HG02610 (cell line): ENCODE data around the gene TOR1AIP2.
A peak's percentile ranks its signal among the peaks of the same experiment; 100 is the strongest.

ENCODE experiments used
- ATAC-seq: cut with Tn5 transposase; IDR thresholded peaks from one replicate; pipeline ENCODE4 v1.9.1; 2021; ENCODE audit warnings: mild to moderate bottlenecking, moderate library complexity; ENCODE audit not compliant: unreplicated experiment

Gene TOR1AIP2

DNA sequence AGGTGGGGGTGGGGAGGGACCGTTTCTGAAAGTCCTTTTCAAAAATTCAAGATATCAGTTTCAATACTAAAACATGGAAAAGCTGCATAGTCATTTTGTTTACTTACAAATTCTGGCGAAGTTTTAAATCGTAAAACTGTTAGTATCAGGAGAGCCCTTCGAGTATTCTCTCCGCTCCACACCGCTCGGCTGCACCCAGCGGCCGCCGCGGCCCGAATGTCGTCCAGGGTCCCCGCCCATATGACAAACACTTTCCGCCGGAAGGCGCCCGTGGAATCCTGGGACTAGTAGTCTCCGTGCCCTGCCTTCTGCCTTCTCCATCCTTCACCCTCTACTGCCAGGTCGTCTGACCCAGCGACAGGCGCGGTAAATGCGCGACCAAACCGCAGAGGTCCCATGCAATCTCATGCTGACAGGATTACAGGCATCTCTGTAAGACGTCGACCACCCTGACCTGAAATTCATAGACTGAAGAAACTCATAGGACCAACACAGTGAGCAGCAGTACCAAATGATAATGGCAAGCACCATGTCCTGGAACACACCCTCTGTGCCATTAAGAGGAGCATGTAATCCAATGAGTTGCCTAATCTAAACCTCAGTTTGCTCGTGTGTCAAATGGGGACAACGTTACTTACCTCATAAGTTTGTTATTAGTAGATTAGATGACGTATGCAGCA lies at the start of gene TOR1AIP2:
TSS of gene TOR1AIP2 (minus strand) at position 218 of the 680 bp plus-strand sequence. CDS start 25,138 bp downstream, outside the sequence.
- peak; percentile 74 for ATAC-seq

DNA sequence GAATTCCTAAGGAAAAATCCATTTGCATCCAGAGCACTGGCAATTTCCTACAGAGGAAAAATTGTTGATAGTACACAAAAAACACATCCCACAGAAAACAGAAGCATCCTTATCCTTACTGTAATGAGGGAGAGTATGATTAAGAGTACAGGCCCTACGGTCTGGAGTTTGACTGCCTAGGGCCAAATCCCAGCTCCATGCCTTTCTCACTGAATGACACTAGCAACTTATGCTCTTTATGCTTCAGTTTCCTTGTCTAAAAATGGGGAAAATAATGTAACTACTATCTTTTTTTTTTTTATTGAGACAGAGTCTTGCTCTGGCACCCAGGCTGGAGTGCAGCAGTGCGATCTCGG lies 49.2 kb upstream of the TOR1AIP2 start:
- no peak for ATAC-seq

DNA sequence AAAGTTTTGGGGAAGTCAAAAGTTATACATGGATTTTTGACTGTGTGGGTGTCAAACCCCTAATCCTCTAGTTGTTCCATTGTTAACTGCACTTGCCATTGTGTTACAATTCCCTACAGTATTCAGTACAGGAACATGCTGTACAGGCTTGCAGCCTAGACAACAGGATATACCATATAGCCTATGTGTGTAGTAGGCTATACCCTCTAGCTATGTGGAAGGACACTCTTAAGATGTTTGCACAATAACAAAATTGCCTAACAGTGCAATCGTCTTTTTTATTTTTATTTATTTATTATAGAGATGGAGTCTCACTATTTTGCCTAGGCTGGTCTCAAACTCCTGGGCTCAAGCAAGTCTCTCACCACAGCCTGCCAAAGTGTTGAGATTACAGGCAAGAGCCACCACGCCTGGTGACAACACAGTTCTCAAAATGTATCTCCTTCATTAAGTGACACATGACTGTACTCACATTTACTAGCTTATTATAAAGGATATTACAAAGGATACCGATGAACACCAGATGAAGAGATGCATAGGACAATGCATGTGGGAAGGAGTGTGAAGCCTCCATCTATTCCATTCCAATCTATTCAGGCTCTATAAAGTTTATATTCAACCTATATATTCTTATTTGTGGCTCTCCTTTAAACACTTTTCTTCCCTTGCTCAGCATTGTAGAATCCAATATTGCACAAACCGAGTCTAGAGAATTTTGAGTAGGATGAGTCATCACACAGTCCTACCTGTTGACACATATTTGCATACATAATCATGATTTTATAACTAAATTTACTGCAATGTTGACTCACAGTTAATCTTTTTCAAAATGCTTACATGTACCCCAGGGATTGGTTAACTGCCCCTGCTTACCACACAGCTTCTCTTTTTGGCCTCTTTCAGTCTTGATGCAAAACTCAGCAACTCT lies 48.6 kb upstream of the TOR1AIP2 start:
- ATAC-seq, result no peak

DNA sequence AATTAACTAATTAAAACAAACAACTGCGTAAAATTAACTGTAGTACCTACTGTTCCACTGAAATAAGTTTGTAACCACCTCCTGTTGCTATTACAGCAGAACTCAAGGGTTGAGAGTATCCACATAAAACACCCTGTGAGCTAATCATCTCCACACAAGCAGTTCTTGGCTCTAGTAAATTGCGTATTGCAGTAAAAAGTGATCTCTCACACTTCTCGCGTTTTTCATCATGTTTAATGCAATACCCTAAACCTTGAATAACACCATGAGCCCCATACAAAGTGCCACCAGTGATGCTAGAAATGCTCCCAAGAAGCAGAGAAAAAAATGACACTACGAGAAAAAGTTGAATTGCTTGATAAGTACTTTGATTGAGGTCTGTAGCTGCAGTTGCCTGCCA lies 47.7 kb upstream of the TOR1AIP2 start:
- ATAC-seq, result no peak

DNA sequence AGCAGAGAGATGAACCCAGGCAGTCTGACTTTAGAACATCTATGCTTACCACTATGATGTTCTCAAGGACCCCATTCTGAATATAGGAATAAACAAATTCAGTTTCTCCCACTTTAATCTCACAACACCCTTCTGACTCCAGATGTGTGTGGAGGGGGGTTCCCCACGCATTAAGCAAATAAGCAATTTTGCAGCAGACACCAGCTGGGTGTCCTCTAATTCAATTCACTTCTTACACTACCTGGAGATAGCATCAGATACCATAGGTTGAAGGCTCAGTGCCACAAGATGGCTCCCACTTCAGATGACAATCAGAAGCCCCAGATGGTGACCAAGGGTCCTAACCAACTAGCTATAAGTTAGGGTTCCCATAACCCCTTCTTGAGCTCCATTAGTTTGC lies 46.7 kb upstream of the TOR1AIP2 start:
- no peak for ATAC-seq

DNA sequence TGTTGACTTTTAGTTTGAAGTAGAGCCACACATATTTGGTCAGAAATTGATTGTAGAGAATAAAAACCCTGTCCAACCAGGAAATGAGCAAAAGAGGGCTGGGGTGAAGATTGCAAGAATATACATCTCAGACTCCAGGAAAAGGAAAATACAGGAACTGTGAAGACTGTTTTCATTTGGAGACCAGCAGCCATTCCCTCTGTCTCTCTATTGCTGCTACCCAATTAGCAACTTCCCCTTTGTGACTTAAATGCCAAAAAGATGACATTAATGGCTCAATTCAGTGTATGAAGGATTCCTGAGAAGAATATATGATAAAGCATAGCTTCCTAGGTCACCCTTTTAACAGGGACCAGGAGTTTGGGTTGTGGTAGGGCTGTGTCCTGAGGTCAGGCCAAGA lies 45.4 kb upstream of the TOR1AIP2 start:
- ATAC-seq, result no peak

DNA sequence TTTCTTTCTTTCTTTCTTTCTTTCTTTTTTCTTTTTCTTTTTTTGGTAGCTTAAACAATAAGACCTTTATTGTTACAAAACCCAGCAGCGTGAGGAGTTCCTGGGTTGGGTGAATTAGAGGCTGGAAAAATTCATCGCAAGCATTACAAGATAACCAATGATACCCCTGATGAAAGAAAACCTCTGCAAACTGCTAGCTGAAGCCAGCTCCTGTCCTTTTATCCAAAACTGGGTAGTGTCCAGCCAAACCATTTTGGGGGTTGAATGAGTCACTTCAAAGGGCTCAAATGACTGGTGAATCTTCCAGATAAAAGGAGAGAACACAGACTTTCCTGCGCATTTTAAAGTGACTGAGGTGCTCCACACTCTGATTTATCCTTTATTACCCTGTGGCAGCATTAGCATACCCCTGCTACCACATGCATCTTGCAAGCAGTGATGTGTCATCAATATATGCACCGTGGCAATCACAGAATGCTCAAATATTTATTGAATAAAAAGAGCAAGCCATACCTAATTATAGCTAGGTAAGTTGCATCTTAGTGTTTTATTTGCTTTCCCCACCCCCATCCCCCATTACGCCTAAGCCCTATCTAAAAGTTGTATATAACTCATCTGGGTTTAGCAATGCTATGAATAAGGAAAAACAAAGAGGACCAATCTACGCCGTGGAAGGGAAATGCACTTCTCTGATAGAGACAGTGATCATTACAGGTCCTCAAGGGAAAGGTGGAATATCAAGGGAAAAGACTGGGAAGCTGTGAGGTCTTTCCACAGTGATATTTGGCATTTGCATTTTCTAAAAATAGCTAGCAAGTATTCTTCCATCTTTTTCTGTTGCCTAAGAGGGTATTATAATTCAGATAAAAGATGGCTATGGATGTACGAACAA lies 44.6 kb upstream of the TOR1AIP2 start:
- no peak for ATAC-seq

DNA sequence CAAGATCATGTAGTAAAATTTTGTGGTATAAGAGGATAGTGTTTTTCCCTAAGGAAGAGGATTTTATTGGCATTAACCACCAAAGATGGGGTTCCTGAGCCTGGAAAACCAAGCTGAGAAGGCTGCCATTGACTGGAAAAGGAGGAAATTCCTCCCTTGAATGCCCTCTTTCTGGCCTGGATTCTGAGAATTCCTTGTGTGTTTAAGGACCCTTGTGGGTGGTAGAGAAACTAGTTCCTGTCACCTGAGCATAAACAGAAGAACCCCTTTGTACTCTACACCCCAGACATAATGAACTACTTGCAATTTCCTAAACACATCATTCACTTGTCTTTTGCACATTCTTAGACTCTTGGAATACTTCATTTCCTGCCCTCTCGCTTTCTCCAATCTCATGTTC lies 43.9 kb upstream of the TOR1AIP2 start:
- ATAC-seq, result no peak

DNA sequence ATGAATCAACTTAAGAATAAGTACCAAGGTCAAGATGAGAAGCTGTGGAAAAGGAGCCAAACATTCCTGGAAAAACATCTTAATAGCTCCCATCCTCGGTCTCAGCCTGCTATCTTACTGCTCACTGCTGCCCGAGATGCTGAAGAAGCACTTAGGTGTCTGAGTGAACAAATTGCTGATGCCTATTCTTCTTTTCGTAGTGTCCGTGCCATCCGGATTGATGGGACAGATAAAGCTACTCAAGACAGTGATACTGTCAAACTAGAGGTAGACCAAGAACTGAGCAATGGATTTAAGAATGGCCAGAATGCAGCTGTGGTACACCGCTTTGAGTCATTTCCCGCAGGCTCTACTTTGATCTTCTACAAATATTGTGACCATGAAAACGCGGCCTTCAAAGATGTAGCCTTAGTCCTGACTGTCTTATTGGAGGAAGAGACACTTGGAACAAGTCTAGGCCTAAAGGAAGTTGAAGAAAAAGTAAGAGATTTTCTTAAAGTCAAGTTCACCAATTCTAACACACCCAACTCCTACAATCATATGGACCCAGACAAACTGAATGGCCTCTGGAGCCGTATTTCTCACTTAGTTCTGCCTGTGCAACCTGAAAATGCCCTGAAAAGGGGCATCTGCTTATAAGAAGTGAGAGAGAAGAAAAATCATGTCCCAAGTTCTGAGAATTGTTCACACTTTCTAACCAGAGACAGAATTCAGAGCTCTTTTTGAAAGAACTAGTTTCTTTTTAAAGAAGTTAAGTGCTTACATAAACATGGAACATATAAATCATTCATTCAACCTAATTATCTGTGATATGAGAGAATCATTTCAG lies 40.2 kb upstream of the TOR1AIP2 start:
- no peak for ATAC-seq

DNA sequence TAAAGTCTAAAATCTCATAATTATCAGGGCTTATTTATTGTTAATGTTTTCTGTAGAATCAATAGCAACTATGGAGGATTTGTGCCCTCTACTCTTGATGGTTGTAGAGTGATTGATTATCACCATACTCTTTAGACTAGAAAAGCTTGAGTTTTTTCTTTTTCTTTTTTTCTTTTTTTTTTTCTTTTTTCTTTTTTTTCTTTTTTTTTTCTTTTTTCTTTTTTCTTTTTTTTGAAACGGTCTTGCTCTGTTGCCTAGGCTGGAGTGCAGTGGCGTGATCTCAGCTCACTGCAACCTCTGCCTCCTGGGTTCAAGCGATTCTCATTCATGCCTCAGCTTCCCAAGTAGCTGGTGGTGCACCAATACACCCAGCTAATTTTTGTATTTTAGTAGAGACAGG lies 34.2 kb upstream of the TOR1AIP2 start:
- no peak for ATAC-seq

DNA sequence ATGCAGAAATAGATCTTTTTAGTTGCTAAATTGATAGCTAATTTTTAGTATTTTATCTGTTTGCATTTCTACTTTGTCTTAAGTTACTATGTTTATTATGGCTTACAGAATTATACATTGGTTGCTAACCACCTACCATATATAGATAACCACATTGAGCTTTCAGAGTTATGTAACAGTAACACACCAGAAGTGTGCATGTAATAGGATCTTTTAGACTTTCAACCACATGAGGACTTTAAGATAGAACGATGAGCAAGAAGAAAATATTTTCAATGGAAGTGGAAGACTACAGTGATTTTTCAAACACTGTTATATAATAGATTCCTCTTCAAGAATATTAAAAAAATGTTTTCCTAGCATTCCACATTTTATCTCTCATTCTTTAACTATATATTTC lies 33.3 kb upstream of the TOR1AIP2 start:
- ATAC-seq, result no peak

DNA sequence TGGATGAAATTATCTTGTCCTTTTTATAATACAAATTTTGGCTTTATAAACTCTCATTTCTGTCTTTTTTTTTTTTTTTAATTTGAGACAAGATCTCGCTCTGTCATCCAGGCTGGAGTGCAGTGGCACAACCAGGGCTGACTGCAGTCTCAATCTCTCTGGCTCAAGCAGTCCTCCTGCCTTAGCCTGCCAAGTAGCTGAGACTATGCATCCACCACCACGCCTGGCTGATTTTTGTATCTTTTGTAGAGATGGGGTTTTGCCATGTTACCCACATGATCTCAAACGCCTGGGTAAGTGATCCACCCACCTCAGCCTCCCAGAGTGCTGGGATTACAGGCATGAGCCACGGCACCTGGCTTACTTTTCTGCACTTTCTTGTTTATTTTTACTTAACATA lies 12.0 kb upstream of the TOR1AIP2 start:
- no peak for ATAC-seq

DNA sequence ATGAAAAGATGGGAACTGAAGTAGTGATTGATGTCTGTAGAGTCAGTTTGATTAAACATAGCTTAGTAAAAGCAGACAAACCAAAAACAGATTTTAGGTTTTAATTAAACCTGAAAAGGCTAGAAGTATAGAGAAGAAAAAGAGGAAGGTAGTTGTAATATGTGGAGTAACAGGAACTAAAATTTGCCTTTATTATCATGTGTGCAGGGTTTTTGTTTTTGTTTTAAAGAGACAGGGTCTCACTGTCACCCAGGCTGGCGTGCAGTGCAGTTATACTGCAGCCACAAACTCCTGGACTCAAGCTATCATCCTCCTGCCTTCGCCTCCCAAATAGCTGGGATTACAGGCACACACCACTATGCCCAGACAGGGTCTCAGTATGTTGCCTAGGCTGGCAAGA lies 10.5 kb upstream of the TOR1AIP2 start:
- ATAC-seq, result no peak

DNA sequence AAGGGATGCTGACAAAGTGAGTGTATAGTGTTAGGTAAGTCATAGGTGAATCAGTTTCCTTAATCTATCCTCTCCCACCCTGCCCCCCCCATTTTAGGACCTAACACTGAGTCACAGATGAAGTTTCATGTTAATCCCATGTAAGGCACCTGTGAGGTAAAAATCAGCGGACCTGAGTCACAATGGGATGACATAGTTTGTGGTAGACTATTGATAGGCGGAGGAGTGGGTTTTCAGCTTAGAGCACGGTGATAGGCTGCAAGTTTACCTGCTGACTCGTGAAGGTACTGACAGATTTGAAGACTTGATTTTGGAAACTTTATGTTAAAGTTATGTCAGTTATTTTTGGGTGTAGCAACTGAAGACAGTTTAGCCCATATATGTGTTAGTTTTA lies 6.1 kb upstream of the TOR1AIP2 start:
- peak; percentile 32 for ATAC-seq

DNA sequence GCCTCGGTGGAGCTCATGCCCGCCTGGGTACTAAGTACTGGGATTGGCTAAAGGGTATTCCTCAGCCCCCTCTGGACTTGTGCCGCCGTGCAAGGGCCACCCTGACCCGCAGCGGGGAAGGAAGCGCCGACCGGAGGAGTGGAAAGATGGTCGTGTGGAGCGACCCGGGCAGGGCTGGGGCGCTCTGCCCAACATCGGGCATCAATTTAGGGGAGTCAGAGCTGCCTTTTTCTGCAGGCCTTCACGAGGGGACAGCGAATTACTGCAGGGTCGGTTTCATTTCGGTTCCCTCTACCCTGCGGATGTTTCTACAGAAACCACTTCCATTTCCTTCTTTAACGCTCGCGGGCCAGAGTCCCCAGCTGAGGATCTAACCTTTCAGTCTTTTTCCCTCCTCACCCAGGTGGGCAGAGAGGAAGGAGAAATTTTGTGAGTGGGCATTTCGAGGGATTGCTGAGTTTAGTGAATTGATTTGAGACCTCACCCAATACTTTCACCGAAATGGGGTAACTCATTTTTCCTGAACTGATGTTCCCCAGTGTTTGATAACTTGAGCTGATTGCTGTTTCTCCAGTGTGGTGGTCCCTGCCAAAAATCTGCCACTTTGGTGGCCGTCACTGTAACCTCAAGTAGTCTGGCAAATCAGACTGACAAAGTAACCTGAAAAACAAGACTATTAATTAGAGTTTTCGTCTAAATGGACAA lies 5.6 kb upstream of the TOR1AIP2 start:
- ATAC-seq, result no peak

DNA sequence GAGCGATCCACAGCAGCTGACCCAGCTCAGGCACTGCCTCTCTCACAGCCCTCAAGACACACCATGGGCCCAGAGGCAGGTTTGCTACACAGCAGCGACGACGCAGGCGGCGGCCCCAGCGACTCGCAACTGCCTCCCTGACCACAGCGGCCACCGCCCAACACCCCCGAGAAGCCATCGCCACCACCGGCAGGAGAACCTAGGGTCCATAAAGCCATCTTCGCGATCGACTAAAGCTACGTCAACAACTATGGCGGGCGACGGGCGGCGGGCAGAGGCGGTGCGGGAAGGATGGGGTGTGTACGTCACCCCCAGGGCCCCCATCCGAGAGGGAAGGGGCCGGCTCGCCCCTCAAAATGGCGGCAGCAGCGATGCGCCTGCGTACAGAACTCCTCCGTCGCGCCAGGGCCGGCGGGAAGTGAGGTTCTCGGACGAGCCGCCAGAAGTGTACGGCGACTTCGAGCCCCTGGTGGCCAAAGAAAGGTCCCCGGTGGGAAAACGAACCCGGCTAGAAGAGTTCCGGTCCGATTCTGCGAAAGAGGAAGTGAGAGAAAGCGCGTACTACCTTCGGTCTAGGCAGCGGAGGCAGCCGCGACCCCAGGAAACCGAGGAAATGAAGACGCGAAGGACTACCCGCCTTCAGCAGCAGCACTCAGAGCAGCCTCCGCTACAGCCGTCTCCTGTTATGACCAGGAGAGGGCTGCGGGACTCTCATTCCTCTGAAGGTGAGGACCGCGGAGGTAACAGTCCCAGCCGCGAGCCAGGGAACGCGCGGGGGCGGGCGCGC lies 4.8 kb upstream of the TOR1AIP2 start, which contains the start of gene TOR1AIP1:
TSS of gene TOR1AIP1 (plus strand) at position 33 of the 787 bp plus-strand sequence. CDS start at position 251, 218 bp downstream.
- peak; percentile 72 for ATAC-seq

DNA sequence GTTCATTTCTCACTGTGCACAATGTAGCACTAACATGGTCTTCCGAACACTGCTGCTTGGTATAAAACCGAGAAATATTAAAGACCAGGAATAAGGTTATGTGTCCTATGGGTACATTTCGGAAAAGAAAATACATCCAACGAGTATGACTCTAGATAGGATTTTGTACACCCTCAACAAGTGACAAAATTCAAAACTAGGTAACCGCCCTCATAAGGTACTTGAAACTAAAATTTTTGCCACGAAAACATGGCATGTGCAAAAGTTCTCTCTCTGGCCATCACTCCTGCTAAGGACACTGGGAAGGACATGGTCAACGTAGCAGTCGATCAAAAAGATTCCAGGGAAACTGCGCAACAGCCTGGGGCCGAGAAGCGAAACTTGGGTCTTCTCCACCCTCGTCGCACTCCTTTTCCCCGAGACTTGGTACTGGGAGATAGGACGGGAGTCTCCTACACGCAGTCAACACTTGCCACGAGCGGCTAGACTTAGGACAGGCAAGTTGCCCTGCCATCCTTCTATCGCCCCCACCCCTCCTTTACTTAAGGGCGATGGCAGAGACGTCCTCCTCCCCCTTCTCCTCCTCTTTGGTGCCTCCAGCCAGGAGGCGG lies 4.1 kb upstream of the TOR1AIP2 start:
- no peak for ATAC-seq

DNA sequence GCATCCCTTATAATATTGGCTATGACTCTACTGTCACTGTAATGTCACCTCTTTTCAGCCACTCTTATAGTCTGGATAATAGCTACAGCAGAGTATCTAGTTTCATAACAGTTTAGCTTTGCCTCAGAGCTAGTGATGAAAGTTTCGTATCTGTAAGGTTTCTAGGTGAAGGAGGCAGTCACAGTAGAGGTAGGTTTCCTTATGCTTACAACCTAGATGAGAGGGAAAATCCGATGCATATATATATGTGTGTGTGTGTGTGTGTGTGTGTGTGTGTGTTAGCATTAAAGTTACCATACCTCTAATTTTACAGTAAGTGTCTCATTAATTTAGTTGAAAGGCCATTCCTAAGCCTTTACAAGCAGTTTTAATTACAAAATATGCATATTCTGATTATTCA lies 2.2 kb upstream of the TOR1AIP2 start:
- ATAC-seq, result no peak
